ENCODE results near the gene EXOC4. TPM values are rescaled to one million over a fixed set of nuclear protein-coding genes. Genes with fewer than 3 reads are reported as not detected.

The EXOC4 gene
- total RNA-seq, 1 donor from 2014 or later: 103 TPM

- DNase-seq (ENCODE audit: low read depth, low spot score): no peak
These were observed 567.7 kb downstream of the EXOC4 start for GRCh38 chr7:133820584-133820983.

DNA sequence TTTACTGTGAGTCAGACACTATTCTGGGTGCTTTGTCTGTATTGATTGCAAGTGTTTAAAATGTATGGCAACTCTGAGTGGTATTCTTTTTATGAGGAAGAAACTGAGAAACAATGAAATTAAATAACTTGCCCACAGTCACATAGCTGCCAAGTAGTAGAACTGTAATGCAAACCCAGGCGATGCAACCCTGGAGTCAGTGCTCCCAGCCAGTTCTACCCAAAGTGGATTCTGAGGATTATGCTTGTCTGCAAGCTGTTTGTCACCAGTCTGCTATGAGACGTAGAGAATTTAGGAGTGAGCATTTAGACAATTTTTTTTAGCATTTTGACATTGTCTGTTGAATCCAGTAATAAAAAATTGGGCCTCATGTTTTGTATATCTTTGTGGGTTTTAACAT is 568.3 kb downstream of the EXOC4 start:
- no peak for DNase-seq (ENCODE audit: low read depth, low spot score)

- no peak for DNase-seq (ENCODE audit: low read depth, low spot score)
These were observed 569.2 kb downstream of the EXOC4 start for GRCh38 chr7:133822001-133822641.

DNA sequence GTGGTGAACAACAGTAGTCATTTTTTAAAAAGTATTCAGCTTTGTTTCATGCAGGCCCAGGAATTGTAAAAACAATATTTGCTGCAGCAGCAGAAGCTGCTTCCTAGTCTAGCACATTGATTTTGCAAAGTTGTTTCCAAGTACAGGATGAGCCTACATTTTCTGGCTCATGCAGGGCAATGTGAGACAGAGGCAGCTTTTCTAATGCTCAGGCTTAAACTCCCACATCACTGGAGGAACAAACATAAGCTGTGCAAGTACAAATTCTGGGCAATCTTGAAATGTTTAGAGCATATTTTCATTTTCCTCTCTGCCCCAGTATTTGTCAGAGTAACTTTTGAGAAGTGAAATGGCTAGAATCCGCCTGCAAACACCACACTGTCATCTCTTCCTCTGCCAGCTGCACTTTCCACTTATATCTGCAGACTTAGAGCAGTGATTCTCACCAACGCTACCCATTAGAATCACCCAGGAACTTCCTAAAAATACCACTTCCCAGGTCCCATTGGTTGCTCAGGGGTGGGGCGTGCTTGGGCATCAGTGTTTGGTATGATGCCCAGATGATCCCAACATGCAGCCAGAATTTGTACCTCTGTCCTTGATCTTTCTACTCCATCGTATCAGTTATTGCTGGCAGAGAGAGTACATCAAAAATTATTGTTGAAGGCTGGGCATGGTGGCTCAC is 570.1 kb downstream of the EXOC4 start:
- DNase-seq (ENCODE audit: low read depth, low spot score): no peak

GRCh38 chr7:133824132-133824531 is 571.3 kb downstream of the EXOC4 start:
- no peak for DNase-seq (ENCODE audit: low read depth, low spot score)

DNA sequence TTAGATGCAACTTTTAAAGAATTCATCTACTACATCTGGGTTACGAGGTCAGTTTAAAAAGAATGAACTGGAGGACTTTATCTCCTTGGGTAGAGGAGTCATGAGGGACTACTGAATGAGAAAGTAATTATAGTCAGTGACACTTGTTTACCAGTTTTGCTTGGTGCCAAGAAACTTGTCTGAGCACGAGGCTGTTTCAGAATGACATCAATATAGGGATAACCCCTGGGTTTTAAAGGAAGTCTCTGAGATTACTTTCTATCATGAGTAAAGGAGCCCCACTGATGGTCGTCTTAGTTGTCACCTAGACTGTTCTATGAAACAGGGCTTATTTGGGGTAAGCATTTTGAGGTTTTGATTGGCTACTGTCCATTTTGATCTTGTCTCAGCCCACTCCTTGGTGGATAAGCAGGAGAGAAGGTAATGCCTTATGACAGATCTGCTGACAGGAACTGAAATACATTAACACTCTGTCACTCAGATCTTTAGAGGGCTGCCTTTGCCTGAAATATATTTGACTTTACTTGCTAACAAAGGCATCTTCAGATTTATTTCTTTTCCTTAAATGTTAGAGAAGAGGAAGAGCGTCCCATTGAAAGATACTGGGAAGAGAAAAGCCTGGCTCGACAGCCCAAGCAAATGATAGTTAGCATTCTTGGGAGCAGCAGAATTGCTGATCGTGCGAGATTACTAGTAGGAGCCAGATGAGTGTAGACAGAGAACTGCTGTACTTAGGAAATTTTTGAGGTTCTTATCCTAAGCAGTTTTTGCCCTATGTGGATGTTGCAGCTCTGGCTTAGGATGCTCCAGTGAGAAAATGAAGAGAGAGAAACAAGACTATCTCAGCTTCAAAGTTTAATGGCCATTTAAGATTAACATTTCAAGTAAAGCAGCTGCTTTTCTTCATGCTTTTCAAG is 575.1 kb downstream of the EXOC4 start:
- no peak for DNase-seq (ENCODE audit: low read depth, low spot score)

GRCh38 chr7:133828906-133829305 is 576.0 kb downstream of the EXOC4 start:
- no peak for DNase-seq (ENCODE audit: low read depth, low spot score)

- no peak for DNase-seq (ENCODE audit: low read depth, low spot score)
These were observed 576.5 kb downstream of the EXOC4 start for GRCh38 chr7:133829336-133829897.

DNA sequence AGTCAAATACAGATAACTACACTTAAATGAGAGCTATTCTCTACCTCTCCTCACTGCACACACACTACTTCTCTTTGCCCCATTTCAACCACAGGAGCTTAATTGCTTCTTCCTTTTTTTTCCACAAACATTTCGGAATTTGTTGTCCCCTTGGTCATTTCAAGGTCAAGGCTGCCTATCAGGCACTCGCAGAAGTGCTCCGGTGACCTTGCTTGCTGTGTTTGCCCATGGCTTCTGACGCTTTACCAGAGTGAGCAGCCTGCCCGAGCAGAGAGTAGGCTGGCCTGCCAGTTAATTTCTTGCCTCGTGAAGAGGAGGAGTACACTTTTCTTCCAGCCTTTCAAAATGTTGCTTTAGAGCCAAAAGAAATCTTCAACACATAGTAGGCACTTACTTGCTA is 577.2 kb downstream of the EXOC4 start:
- no peak for DNase-seq (ENCODE audit: low read depth, low spot score)

GRCh38 chr7:133836666-133837065 is 583.8 kb downstream of the EXOC4 start:
- no peak for DNase-seq (ENCODE audit: low read depth, low spot score)

GRCh38 chr7:133837224-133837623 is 584.3 kb downstream of the EXOC4 start:
- no peak for DNase-seq (ENCODE audit: low read depth, low spot score)

GRCh38 chr7:133839121-133839520 is 586.2 kb downstream of the EXOC4 start:
- DNase-seq (ENCODE audit: low read depth, low spot score): no peak

- peak; percentile 41 for DNase-seq (ENCODE audit: low read depth, low spot score)
These were observed 590.5 kb downstream of the EXOC4 start for GRCh38 chr7:133843341-133843740.

DNA sequence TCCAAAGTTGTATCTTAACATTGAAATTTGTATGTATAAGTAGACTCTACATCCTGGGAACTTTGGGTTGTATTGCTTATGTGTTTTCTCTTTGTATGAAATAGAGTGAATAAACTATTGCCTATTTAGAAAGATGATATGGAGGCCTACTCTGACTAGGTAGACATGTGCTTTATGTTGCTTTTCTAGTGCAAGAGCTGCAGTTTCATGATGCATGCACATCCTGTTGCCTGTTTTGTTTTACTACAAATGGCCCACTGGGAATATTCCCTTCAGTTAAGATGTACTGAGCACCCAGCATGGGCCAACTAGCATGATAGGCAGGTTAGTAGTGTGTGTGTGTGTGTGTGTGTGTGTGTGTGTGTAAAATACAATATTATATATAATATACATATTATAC is 592.1 kb downstream of the EXOC4 start:
- DNase-seq (ENCODE audit: low read depth, low spot score): no peak

DNA sequence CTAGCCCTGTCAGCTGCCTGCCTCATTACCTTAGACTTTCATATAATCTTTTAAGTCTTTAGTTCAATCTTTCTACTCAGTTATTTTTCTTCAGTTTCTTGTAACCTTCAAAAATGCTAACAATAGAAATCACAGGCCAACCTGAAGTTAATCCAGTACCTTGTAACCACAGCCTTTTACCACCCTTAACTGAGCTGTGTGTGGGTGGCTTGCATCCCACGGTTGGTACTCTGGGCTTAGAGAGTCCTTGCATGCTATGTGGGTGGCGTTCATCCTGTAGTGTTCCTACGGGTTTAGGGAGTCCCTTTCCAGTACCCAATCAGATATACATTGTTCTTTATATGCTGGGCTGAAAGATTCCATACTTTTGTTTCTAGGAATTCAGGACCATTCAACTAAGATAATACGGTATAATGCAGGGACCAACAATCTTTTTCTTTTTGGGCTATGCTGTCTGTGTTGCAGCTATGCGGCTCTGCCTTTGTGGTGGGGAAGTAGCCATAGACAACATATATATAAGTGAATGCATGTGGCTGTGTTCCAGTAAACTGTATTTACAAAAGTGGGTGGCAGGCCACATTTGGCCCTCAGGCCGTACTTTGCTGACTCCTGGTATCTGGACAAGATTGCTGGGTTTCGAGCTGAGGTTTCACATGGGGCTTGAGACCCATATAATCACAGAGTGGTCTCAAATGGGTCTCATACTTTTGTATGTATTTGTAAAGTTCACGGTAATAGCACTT is 593.5 kb downstream of the EXOC4 start:
- DNase-seq (ENCODE audit: low read depth, low spot score): no peak

DNA sequence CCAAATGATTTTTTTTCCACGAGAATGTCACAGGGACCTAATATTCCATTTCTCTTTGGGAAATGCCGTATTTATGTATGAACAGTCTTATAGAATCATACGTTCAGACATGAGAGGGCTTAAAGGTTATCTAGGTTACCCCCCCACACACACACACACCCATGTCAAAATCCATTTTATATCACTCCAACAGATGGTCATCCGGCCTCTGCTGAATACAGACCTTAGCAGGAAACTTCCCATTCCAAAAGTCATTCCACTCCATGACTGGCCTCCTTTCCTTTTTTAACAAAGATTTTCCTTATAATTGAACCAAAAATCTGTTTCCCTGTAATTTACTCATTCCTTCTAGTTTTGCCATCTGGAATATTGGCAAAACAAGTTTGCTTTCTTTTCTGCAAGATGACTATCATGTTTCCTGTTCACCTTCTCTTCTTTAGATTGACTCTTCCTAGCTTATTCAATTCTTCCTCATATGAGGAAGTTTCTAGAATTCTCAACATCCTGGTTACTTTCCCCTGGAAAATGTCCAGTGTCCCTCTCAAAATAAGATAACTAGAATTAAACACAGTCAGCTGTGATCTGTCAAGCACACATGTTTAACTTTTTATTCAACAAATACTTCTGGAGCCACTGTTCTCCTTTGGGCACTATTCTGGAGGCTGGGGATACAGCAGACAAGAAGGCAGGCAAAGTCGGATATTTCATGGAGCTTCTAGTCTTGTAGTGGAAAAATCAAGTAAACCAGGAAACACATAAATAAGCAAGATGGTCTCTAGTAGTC is 597.8 kb downstream of the EXOC4 start:
- no peak for DNase-seq (ENCODE audit: low read depth, low spot score)

- no peak for DNase-seq (ENCODE audit: low read depth, low spot score)
These were observed 598.5 kb downstream of the EXOC4 start for GRCh38 chr7:133851411-133851810.

DNA sequence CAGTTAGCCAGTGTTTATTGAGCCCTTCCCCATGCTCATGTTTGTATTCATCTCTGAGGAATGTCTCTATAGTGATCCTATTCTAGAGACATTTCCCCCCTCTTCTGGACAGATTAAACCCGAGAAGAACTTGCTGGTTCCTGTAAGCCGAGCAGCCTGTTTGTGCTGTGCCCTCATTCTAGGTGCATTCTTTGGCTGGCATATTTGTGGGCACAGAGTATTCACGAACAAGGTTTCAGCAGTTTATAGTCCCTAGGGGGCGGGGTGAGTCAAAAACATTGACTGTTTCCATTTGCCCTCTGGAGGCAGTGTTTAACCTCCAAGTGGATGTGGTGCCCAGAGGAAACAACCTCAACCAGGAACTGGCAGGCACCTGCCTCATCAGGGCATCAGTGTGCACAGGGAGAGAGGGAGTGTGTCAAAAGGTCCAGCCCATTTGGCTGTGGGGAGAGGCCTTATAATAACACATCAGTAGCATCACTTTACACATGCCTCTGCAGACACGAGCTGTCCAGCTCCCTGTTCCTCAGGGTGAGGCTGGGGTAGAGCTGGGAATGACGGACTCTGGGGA is 600.9 kb downstream of the EXOC4 start:
- no peak for DNase-seq (ENCODE audit: low read depth, low spot score)

- no peak for DNase-seq (ENCODE audit: low read depth, low spot score)
These were observed 601.9 kb downstream of the EXOC4 start for GRCh38 chr7:133854739-133855138.
